Fibroblast of villous mesenchyme (primary cell): ENCODE data around the gene TAF4. TPM values are rescaled to one million over a fixed set of nuclear protein-coding genes. Genes with fewer than 3 reads are reported as not detected.
"Not testable (repeated sequence)": the region's sequence is repeated elsewhere in the genome, so short reads cannot be mapped to it uniquely, and the experiment has no call there.

Experiments
- DNase-seq: peaks from one replicate; pipeline ENCODE4 v3.0.0-alpha.2; 2010; ENCODE audit warnings: low read depth
- H3K4me3 ChIP-seq: 2 replicates; pipeline ENCODE4 v1.5.1; 2011; ENCODE audit warnings: low read depth, mild to moderate bottlenecking, low read length
- CTCF ChIP-seq: IDR thresholded peaks from 2 replicates; pipeline ENCODE4 v1.5.1; 2012; ENCODE audit warnings: low read depth, mild to moderate bottlenecking, low read length; ENCODE audit not compliant: insufficient read depth
- total RNA-seq: library from RNA; depleted of rRNA; stranded (reverse); fragments of >200 nt; gene quantifications from 2 replicates; pipeline ENCODE4 v1.2.3, GENCODE V29; 2012

Gene TAF4
- total RNA-seq, 1 donor, result 3.0 TPM

- no peak for DNase-seq
- no peak for TF ChIP-seq CTCF
- no peak overlapping the region for H3K4me3 ChIP-seq
These were observed 89.4 kb downstream of the TAF4 start for GRCh38 chr20:61976263-61976643.

- DNase-seq, result no peak
- no peak for TF ChIP-seq CTCF
- H3K4me3 ChIP-seq, result no peak overlapping the region
These were observed 90.1 kb downstream of the TAF4 start for GRCh38 chr20:61975407-61976129.

DNA sequence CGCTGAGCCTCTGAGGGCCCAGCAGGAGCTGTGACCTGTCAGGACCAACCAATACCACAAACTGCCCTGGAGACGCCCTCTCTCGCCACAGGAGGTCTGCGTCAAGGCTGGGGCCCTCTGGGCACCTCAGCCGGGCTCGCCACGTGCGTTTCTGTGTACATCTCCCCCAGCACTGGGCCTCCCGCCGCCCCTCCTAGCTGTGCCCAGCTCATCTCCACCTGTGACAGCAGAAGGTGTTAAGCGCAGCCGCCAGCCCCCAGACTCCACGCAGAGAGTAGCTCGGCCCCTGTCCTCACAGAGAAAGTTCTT is 91.4 kb downstream of the TAF4 start:
- TF ChIP-seq CTCF, result no peak
- no peak for DNase-seq
- H3K4me3 ChIP-seq, result no peak overlapping the region

DNA sequence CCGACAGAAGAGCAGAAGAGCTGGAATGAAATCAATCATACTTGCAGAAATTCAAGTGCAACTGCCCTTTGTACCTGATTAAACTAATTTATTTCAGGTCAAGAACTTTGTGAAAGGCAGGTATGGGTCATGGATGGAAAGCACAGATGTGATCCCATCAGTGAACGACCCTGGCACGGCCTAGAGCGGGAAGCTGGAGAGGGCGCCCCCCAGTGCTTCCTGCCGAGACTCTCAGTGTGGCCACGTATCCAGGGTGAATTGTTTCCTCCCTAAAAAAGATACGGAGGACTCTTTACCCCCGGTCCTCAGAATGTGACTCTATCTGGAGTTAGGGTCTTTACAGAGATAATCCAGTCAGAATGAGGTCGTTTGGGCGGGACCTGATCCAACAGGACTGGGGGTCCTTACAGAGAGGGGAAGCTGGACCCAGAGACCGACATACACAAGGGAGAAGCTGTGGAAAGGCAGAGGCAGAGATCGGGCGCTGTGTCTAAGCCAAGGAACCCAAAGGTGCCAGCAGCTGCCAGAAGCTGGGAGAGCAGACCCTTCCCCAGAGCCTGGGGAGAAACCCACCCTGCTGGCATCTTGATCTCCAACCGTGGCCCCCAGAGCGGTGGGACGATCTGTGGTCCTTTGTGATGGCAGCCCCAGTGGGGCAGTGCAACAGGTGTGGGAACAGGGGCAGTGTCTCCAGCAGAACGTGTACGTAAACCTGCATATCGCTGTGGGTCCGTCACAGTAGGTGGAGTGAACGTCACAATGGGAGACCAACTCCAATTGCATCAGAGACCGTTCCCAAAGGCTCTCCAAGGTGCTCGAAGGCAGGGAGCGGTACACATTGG is 91.9 kb downstream of the TAF4 start:
- no peak for TF ChIP-seq CTCF
- no peak overlapping the region for H3K4me3 ChIP-seq
- DNase-seq, result no peak

GRCh38 chr20:61972636-61973508 is 92.8 kb downstream of the TAF4 start:
- no peak for TF ChIP-seq CTCF
- H3K4me3 ChIP-seq, result no peak overlapping the region
- DNase-seq, result no peak

DNA sequence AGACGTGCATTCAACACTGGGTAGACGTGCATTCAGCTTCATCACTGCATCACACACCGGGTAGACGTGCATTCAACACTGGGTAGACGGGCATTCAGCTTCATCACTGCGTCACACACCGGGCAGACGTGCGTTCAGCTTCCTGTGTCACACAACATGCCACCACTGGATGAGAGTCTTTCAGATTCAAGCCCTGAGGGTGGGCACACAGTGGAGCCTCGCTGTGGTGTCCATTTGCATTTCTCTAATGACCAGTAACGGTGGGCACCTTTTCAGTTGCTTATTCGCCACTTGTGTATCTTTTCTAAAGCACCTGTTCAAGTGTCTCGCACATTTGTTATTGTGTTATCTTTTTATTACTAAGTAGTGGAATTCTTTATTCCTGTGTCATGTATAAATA is 94.1 kb downstream of the TAF4 start:
- DNase-seq, H3K4me3 ChIP-seq: not testable (repeated sequence)

- no peak overlapping the region for H3K4me3 ChIP-seq
- no peak for TF ChIP-seq CTCF
- DNase-seq, result no peak
These were observed 95.3 kb downstream of the TAF4 start for GRCh38 chr20:61970357-61970756.
